Esophagus squamous epithelium (tissue), 4 donors: ENCODE data around the gene DEGS1.

Experiments used
- CTCF ChIP-seq, 6 experiments: fragments of 450-650 bp in 4 of 6; fragments of 200-600 bp in 2 of 6; sonication (generic) in 2 of 6; IDR thresholded peaks; one replicate each; pipeline ENCODE4 v1.5.1; 2016 to 2019; ENCODE audit warnings: antibody characterized with exemption in 6 of 6, mild to moderate bottlenecking in 4 of 6, moderate library complexity in 4 of 6
- POLR2A ChIP-seq, 4 donors: fragments of 450-650 bp; IDR thresholded peaks; one replicate each; pipeline ENCODE4 v1.6.1; 2017; ENCODE audit warnings: antibody characterized with exemption in 4 of 4, mild to moderate bottlenecking in 4 of 4, moderate library complexity in 3 of 4

- TF ChIP-seq CTCF (IDR thresholded peaks at IDR 0.05), result peak in 5 of 6 experiments; percentile 46 to 66 (median 51)
- TF ChIP-seq POLR2A (IDR thresholded peaks at IDR 0.05), result no peak
Measured at GRCh38 chr1:224170748-224171478, 12.1 kb upstream of the DEGS1 start.
